Spleen (tissue), 7 donors: ENCODE results near the gene AKR7A3.

Source experiments
- POLR2A ChIP-seq, 3 donors: fragments of 450-650 bp; IDR thresholded peaks; one replicate each; pipeline ENCODE4 v1.5.1; 2017; ENCODE audit warnings: antibody characterized with exemption in 3 of 3, mild to moderate bottlenecking in 1 of 3
- TF ChIP-seq, protein P1 (sequence below), 11 experiments: fragments of 200-600 bp in 7 of 11; fragments of 450-650 bp in 4 of 11; sonication (generic) in 4 of 11; IDR thresholded peaks in 8 of 11; conservative IDR thresholded peaks in 3 of 11; 1 replicate in 7 of 11; 2 replicates in 4 of 11; pipeline versions ENCODE4 v1.4.0 to v1.8.0; 2016 to 2021; ENCODE audit warnings: antibody characterized with exemption in 11 of 11, inconsistent platforms in 4 of 11, mild to moderate bottlenecking in 1 of 11
- donor health status: DM: no; HTN: no; CAD: no; lungs with moderate emphysema.
- donor health status: DM: no; HTN: no; CAD: no.
- donor health status: DM: no; HTN: no; CAD: no.

DNA sequence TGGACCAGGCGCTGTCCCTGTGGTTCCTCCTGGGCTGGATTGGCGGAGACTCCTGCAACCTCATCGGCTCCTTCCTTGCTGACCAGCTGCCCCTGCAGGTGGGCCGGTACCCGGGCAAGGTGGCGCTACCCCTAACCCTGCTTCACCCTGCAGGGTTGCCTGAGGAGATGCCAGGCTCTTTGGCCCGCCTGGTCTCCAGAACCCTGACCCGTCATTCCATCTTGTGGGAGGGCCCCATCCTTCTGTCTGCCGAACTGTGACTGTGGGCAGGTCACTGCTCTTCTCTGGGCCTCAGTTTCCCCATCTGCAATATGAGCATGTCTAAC is 36.1 kb upstream of the AKR7A3 start:
- no peak for TF ChIP-seq POLR2A (IDR thresholded peaks at IDR 0.05)
- TF ChIP-seq, protein P1, sequence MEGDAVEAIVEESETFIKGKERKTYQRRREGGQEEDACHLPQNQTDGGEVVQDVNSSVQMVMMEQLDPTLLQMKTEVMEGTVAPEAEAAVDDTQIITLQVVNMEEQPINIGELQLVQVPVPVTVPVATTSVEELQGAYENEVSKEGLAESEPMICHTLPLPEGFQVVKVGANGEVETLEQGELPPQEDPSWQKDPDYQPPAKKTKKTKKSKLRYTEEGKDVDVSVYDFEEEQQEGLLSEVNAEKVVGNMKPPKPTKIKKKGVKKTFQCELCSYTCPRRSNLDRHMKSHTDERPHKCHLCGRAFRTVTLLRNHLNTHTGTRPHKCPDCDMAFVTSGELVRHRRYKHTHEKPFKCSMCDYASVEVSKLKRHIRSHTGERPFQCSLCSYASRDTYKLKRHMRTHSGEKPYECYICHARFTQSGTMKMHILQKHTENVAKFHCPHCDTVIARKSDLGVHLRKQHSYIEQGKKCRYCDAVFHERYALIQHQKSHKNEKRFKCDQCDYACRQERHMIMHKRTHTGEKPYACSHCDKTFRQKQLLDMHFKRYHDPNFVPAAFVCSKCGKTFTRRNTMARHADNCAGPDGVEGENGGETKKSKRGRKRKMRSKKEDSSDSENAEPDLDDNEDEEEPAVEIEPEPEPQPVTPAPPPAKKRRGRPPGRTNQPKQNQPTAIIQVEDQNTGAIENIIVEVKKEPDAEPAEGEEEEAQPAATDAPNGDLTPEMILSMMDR (IDR thresholded peaks at IDR 0.05 in 8 of 11, conservative IDR thresholded peaks at IDR 0.05 in 3 of 11) = no peak
